Activated T-helper 2 cell treated with anti-CD3 and anti-CD28 coated beads, Interferon-gamma antibody, Interleukin-2, Interleukin-4, amounts not matched to agents 10 μg/mL and 5 μg/mL and 100 μg/mL, durations not matched to agents 14 hours and 24 hours and 36 hours (primary cell): ENCODE measurements around the gene NDUFA5. TPM values are rescaled to one million over a fixed set of nuclear protein-coding genes. Genes with fewer than 3 reads are reported as not detected.

Experiments used
- DNase-seq: peaks from one replicate; pipeline ENCODE4 v3.0.0; 2021; ENCODE audit warnings: low spot score
- H3K27ac Mint-ChIP-seq: one replicate; pipeline ENCODE4 v1.8.0; 2021; ENCODE audit warnings: mixed read lengths
- H3K27me3 Mint-ChIP-seq: one replicate; pipeline ENCODE4 v1.8.0; 2021; ENCODE audit warnings: low read depth, mixed read lengths
- H3K36me3 Mint-ChIP-seq: one replicate; pipeline ENCODE4 v1.8.0; 2021; ENCODE audit warnings: low read depth, mixed read lengths
- H3K4me1 Mint-ChIP-seq: one replicate; pipeline ENCODE4 v1.8.0; 2021; ENCODE audit warnings: low read depth, mixed read lengths
- H3K4me3 Mint-ChIP-seq: one replicate; pipeline ENCODE4 v1.8.0; 2021; ENCODE audit warnings: low read depth, mild to moderate bottlenecking, moderate library complexity, mixed read lengths
- H3K9me3 Mint-ChIP-seq: one replicate; pipeline ENCODE4 v1.8.0; 2021; ENCODE audit warnings: mixed read lengths
- intact Hi-C: fragments of 100-400 bp; cut with micrococcal nuclease; formaldehyde crosslinking; loops from one replicate; pipeline ENCODE4 v1.15.1; 2023
- total RNA-seq: library from RNA; stranded (reverse); gene quantifications from 2 replicates; pipeline ENCODE4 v1.2.3, GENCODE V29; 2022

Gene NDUFA5
- total RNA-seq, 1 donor from 2014 or later = 57.2 TPM

DNA sequence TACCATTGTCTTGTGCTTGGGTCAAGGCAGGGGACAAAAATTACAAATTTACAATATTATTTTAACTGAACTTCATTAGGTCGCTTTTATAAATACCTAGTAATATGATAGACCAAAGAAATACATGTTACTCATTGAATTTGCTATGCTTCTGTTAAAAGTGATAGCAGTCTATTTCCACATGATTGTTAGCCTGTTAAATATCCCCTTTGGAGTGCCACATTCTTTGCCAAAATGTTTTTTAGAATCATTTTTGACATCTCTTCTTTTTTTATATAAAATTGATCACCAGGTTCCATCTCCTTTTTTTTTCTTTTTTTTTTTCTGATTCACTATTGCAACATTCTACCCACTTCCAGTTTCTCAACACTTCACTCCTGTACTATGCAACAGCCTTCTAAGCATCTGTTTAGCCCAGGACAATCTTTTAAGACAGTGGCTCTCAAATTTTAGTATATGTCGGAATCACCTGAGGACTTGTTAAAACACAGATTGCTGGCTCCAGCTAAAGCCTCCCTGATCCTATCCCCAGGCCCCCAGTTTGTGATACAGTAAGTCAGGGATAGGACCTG, 16.4 kb upstream of the NDUFA5 start:
- Mint-ChIP-seq H3K27ac (no peak overlapping the region), H3K27me3 (peaks cover 13% of the 10 kb centered on the region), H3K36me3 (no peaks in the 10 kb centered on the region), H3K4me1 (no peaks in the 10 kb centered on the region), H3K9me3 (no peaks in the 10 kb centered on the region), H3K4me3 (no peak overlapping the region)
- intact Hi-C loops = no loop called here
- no peak for DNase-seq

GRCh38 chr7:123573341-123573740, 15.7 kb upstream of the NDUFA5 start:
- no peaks in the 10 kb centered on the region for H3K9me3 Mint-ChIP-seq
- intact Hi-C loops = no loop called here
- H3K27me3 Mint-ChIP-seq = peaks cover 10% of the 10 kb centered on the region
- no peaks in the 10 kb centered on the region for H3K4me1 Mint-ChIP-seq
- no peak overlapping the region for H3K27ac Mint-ChIP-seq
- H3K4me3 Mint-ChIP-seq = no peak overlapping the region
- no peaks in the 10 kb centered on the region for H3K36me3 Mint-ChIP-seq
- no peak for DNase-seq

GRCh38 chr7:123571684-123572083, 14.1 kb upstream of the NDUFA5 start:
- Mint-ChIP-seq H3K36me3 (no peaks in the 10 kb centered on the region), H3K27ac (no peak overlapping the region), H3K4me1 (no peaks in the 10 kb centered on the region), H3K9me3 (no peaks in the 10 kb centered on the region), H3K4me3 (no peak overlapping the region), H3K27me3 (peaks cover 11% of the 10 kb centered on the region)
- no peak for DNase-seq
- intact Hi-C loops = no loop called here

DNA sequence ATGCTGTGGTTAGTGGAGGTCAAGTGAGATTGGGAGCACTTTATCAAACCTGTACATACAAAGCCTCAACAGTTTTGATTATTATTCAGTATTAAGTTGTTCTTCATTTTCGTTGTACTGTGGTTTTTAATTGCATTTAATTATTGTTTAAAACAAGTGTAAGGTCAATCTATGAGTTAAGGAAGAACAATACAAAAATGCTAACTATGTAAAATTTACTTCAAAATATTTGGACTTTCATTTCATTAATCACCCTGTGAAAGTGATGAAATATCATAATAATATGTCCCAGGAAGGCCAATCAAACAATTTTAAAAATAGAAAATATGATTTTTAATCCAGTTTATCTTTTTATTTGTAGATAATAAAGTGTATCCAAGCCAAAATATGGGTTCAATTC, 13.6 kb upstream of the NDUFA5 start:
- no peaks in the 10 kb centered on the region for H3K9me3 Mint-ChIP-seq
- DNase-seq = no peak
- peaks cover 10% of the 10 kb centered on the region for H3K27me3 Mint-ChIP-seq
- H3K4me3 Mint-ChIP-seq = no peak overlapping the region
- no peaks in the 10 kb centered on the region for H3K36me3 Mint-ChIP-seq
- H3K4me1 Mint-ChIP-seq = no peaks in the 10 kb centered on the region
- H3K27ac Mint-ChIP-seq = no peak overlapping the region
- intact Hi-C loops = no loop called here

DNA sequence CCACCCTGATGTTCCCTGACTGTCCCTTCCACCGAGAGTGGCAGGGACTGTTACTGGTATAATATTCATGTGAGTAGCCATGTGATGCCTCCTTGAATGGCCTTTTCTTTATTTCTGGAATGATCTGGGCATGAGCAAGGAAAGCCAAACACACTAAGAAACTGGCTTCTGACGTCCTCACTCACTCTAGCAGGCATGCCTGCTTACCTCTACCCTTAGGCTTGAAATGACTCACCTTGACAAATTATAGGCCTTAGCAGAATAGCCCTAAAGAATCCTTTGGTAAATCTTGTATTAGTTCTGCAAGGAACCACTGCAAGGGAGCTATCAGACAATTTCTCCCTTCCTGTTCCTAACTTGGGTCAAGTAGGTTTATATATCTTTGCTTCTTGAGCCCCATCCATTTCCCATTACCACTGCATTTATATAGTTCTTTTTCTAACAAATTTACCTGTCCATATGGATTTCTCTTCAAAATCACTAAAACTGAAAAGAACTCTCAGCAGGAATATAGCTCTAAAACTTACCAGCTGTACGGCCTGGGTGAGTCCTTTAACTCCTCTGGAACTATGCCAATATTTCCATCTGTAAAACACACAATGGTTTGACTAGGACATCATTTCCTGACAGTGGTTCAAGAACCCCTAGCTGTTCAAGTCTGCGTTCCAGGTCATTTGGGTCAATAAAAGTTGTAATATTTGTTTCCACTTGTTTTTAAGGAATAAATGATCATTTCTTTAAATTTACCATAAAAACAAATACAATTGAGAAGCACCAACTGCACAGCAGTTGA, 13.0 kb upstream of the NDUFA5 start:
- intact Hi-C loops = no loop called here
- H3K4me3 Mint-ChIP-seq = no peak overlapping the region
- no peak for DNase-seq
- no peaks in the 10 kb centered on the region for H3K4me1 Mint-ChIP-seq
- H3K9me3 Mint-ChIP-seq = no peaks in the 10 kb centered on the region
- H3K27me3 Mint-ChIP-seq = peaks cover 8% of the 10 kb centered on the region
- no peak overlapping the region for H3K27ac Mint-ChIP-seq
- H3K36me3 Mint-ChIP-seq = no peaks in the 10 kb centered on the region

- Mint-ChIP-seq H3K27me3 (peaks cover 6% of the 10 kb centered on the region), H3K4me3 (no peak overlapping the region), H3K27ac (no peak overlapping the region), H3K9me3 (no peaks in the 10 kb centered on the region), H3K4me1 (no peaks in the 10 kb centered on the region), H3K36me3 (no peaks in the 10 kb centered on the region)
- DNase-seq = no peak
- intact Hi-C loops = no loop called here
These were observed 11.9 kb upstream of the NDUFA5 start for GRCh38 chr7:123569352-123570010.

DNA sequence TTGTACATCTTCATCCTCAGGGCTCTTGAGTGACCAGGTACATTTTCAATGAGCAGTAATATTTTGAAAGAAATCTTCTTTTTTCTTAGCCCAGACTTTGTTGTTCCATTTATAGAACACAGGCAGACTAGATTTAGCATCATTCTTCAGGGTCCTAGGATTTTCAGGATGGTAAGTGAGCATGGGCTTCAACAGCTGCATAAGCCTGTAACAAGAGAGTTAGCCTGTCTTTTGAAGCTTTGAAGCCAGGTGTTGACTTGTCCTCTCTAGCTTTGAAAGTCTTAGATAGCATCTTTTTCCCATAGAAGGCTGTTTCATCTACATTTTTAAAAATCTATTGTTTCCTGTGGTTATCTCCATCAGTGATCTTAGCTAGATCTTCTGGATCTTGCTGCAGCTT, 4.5 kb upstream of the NDUFA5 start:
- intact Hi-C loops = no loop called here
- H3K27me3 Mint-ChIP-seq = peaks cover 6% of the 10 kb centered on the region
- H3K4me3 Mint-ChIP-seq = no peak overlapping the region

GRCh38 chr7:123558289-123558874, 764 bp upstream of the NDUFA5 start:
- intact Hi-C loops = loop anchor here (5.0 to 10.0 kb wide), 2 partner anchors 154 to 1366 kb away; partner anchors contain the start of gene POT1
- no peak overlapping the region for H3K4me3 Mint-ChIP-seq
- no peak overlapping the region for H3K27ac Mint-ChIP-seq
- H3K9me3 Mint-ChIP-seq = no peaks in the 10 kb centered on the region
- DNase-seq = no peak
- no peaks in the 10 kb centered on the region for H3K4me1 Mint-ChIP-seq
- peaks cover 2% of the 10 kb centered on the region for H3K27me3 Mint-ChIP-seq
- peaks cover 3% of the 10 kb centered on the region for H3K36me3 Mint-ChIP-seq

More for the DNA sequence above, 4.5 kb upstream of the NDUFA5 start:
- Mint-ChIP-seq H3K9me3 (no peaks in the 10 kb centered on the region), H3K4me1 (no peaks in the 10 kb centered on the region), H3K36me3 (no peaks in the 10 kb centered on the region), H3K27ac (no peak overlapping the region)
- DNase-seq = no peak

DNA sequence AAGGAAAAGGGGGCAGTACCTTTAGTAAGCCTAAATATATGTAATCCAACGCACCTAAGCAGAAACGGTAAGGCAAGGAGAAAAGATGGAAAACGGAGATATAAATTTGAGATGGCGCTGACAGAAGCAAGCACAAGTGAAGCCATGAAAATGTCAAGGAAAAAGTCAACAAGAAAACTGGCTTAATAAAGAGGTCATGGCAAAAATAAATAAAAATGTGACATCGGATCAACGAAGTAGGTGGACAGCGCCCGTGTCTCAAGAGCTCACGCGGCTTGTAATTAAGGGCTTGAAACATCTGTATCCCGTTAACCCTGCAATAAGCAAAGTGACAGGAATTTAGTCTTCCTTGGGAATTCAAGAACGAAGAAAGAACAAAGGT, 611 bp downstream of the NDUFA5 start:
- DNase-seq = no peak
- Mint-ChIP-seq H3K9me3 (no peaks in the 10 kb centered on the region), H3K4me3 (no peak overlapping the region), H3K27ac (no peak overlapping the region), H3K4me1 (peaks cover 4% of the 10 kb centered on the region), H3K27me3 (peaks cover 2% of the 10 kb centered on the region), H3K36me3 (peaks cover 15% of the 10 kb centered on the region)
- intact Hi-C loops = loop anchor here (1.0 to 10.0 kb wide), 4 partner anchors 22 to 1368 kb away; partner anchors contain the start of genes POT1 and WASL

DNA sequence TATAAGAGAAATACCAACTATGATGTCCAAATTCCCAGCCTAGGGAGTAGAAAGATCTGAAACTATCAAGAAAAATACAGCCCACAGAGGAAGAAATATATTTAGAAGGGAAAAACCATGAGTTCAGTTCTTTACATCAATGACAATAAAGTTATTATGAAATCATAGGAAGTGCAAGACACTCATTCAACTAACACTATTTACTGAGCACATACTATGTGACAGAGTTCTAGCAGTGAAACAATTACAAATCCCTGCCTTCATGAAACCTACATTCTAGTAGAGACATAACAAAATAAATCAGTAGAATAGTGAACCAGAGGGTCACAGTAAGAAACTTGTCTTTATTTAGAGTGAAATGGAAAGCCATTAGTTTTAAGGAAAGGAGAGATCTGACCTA, 2.1 kb downstream of the NDUFA5 start:
- intact Hi-C loops = loop anchor here (5.0 to 10.0 kb wide), 2 partner anchors 157 to 1369 kb away; partner anchors contain the start of gene POT1
- H3K9me3 Mint-ChIP-seq = no peaks in the 10 kb centered on the region
- no peak overlapping the region for H3K27ac Mint-ChIP-seq

DNA sequence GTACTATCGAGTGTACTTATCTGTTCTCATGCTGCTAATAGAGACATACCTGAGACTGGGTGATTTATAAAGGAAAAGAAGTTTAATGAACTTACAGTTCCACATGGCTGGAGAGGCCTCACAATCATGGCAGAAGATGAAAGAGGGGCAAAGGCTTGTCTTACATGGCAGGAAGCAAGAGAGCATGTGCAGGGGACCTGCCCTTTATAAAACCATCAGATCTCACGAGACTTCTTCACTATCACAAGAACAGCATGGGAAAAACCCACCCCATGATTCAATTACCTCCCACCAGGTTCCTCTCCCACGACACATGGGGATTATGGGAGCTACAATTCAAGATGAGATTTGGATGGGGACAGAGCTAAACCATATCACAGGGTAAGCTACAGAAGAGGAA, 4.5 kb downstream of the NDUFA5 start:
- intact Hi-C loops = loop anchor here (10.0 kb wide), 1 partner anchor 1372 kb away; the partner anchor contains the start of gene POT1
- Mint-ChIP-seq H3K36me3 (peaks cover 36% of the 10 kb centered on the region), H3K4me3 (no peak overlapping the region), H3K27me3 (no peaks in the 10 kb centered on the region), H3K27ac (no peak overlapping the region), H3K4me1 (peaks cover 10% of the 10 kb centered on the region), H3K9me3 (no peaks in the 10 kb centered on the region)
- DNase-seq = no peak

More for the DNA sequence above, 2.1 kb downstream of the NDUFA5 start:
- no peaks in the 10 kb centered on the region for H3K27me3 Mint-ChIP-seq
- DNase-seq = no peak
- H3K4me1 Mint-ChIP-seq = peaks cover 5% of the 10 kb centered on the region
- no peak overlapping the region for H3K4me3 Mint-ChIP-seq
- peaks cover 18% of the 10 kb centered on the region for H3K36me3 Mint-ChIP-seq

DNA sequence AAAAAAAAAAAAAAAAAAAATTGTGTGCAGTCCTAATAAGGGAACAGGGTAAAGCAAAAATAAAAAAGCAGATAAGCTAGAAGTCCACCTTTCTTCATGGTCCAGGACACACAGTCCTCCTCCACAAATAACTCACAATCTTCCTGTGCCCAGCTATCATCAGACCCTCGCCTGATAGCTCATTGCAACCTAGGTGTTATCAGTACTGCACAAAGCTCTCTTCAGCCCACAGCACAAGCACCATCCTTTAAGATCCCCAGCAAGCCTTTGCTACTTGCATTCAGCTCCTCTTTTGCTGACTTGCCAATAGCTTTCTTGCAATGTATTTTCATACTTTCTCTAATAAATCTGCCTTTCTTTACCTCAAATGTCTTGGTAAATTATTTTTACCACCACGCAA, 5.0 kb downstream of the NDUFA5 start:
- no peak for DNase-seq
- Mint-ChIP-seq H3K36me3 (peaks cover 37% of the 10 kb centered on the region), H3K4me3 (no peak overlapping the region), H3K27ac (no peak overlapping the region), H3K27me3 (no peaks in the 10 kb centered on the region), H3K4me1 (peaks cover 10% of the 10 kb centered on the region), H3K9me3 (no peaks in the 10 kb centered on the region)
- intact Hi-C loops = loop anchor here (10.0 kb wide), 1 partner anchor 1372 kb away; the partner anchor contains the start of gene POT1
